ENCODE results near the gene MT1B. TPM values are rescaled to one million over a fixed set of nuclear protein-coding genes. Genes with fewer than 3 reads are reported as not detected.

Gene MT1B
- total RNA-seq, 4 donors from 2014 or later = not detected

DNA sequence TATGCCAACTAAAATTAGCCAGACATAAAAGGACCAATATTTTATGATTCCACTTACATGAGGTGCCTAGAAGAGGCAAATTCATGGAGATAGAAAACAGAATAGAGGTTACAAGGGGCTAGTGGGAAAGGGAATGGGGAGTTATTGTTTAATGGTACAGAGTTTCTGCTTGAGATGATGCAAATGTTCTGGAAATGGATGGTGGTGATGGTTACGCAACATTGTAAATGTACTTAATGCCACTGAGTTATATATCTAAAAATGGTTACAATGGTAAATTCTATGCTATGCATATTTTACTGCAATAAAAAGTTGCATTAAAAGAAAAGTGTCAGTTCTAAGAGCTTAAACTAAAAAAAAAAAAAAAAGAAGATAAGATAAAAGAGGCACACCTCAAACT is 48.5 kb downstream of the MT1B start:
- no peaks in the 10 kb centered on the region for H3K27me3 ChIP-seq
- TF ChIP-seq, protein P1, sequence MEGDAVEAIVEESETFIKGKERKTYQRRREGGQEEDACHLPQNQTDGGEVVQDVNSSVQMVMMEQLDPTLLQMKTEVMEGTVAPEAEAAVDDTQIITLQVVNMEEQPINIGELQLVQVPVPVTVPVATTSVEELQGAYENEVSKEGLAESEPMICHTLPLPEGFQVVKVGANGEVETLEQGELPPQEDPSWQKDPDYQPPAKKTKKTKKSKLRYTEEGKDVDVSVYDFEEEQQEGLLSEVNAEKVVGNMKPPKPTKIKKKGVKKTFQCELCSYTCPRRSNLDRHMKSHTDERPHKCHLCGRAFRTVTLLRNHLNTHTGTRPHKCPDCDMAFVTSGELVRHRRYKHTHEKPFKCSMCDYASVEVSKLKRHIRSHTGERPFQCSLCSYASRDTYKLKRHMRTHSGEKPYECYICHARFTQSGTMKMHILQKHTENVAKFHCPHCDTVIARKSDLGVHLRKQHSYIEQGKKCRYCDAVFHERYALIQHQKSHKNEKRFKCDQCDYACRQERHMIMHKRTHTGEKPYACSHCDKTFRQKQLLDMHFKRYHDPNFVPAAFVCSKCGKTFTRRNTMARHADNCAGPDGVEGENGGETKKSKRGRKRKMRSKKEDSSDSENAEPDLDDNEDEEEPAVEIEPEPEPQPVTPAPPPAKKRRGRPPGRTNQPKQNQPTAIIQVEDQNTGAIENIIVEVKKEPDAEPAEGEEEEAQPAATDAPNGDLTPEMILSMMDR (IDR thresholded peaks at IDR 0.05) = no peak
- TF ChIP-seq POLR2A (IDR thresholded peaks at IDR 0.05) = no peak
- no peak for TF ChIP-seq POLR2AphosphoS5 (IDR thresholded peaks at IDR 0.05)
- no peak for TF ChIP-seq EP300 (IDR thresholded peaks at IDR 0.05)
- DNase-seq (ENCODE audit: low spot score in 2 of 2) = no peak

DNA sequence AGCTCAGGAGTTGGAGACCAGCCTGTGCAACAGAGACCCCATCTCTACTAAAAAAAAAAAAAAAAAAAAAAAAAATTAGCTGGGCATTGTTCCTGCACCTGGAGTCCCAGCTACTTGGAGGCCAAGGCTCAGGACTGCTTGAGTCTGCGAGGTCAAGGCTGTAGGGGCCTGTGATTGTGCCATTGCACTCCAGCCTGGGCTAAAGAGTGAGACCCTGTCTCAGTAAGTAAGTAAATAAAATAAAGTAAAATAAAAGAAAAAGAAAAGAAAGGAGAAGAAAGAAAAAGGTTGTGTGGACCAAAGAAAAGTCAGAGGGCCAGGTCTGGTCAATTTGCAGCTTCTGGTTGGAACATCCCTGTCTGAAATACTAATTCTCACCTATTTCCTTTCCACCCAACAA is 48.9 kb downstream of the MT1B start:
- no peak overlapping the region for H3K27ac ChIP-seq
- H3K4me3 ChIP-seq = no peak overlapping the region
- TF ChIP-seq POLR2AphosphoS5 (IDR thresholded peaks at IDR 0.05) (no peak), EP300 (IDR thresholded peaks at IDR 0.05) (no peak), POLR2A (IDR thresholded peaks at IDR 0.05) (no peak)
- TF ChIP-seq, protein P1 (IDR thresholded peaks at IDR 0.05) = no peak
- no peaks in the 10 kb centered on the region for H3K36me3 ChIP-seq
- no peak for DNase-seq (ENCODE audit: low spot score in 2 of 2)
- H3K27me3 ChIP-seq = no peaks in the 10 kb centered on the region
- H3K9me3 ChIP-seq = no peaks in the 10 kb centered on the region
- 100% methylated on average over 1 of the region's 1 CpG for WGBS
- peaks cover 9% of the 10 kb centered on the region for H3K4me1 ChIP-seq

More for the DNA sequence above, 48.5 kb downstream of the MT1B start:
- Histone ChIP-seq H3K4me3 (no peak overlapping the region), H3K4me1 (peaks cover 9% of the 10 kb centered on the region), H3K9me3 (no peaks in the 10 kb centered on the region), H3K36me3 (no peaks in the 10 kb centered on the region), H3K27ac (no peak overlapping the region)
- 9% methylated on average over 1 of the region's 1 CpG for WGBS

DNA sequence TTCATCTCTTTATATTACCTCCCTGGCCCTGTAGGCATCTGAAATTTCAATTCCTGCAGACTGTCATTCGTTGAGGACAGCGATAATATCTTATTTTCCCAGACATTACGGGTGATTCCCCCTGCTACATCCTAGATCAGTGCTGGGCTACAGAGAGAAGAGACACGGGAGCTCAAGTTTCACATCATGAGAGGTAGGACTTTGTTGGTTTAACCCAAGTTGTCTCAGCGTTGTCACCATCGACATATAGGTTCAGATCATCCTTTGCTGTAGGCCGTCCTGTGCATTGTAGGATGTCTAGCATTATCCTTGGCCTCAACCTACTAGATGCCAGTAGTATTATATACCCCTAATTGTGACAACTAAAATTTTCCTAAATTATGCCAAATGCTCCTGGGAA is 49.8 kb downstream of the MT1B start:
- DNase-seq (ENCODE audit: low spot score in 2 of 2) = no peak
- Histone ChIP-seq H3K9me3 (no peaks in the 10 kb centered on the region), H3K27me3 (no peaks in the 10 kb centered on the region), H3K27ac (no peak overlapping the region), H3K36me3 (no peaks in the 10 kb centered on the region), H3K4me3 (no peak overlapping the region), H3K4me1 (peaks cover 9% of the 10 kb centered on the region)
- TF ChIP-seq POLR2A (IDR thresholded peaks at IDR 0.05) (no peak), EP300 (IDR thresholded peaks at IDR 0.05) (no peak), POLR2AphosphoS5 (IDR thresholded peaks at IDR 0.05) (no peak)
- TF ChIP-seq, protein P1 (IDR thresholded peaks at IDR 0.05) = no peak
- 80% methylated on average over 7 of the region's 7 CpGs for WGBS

Other genes with a start within 250 kb of the MT1B start
- 100 to 1,000 TPM; 110 to 130 (median 126) TPM for gene AMFR, start 226.3 kb upstream of the MT1B start, total RNA-seq
- 10 to 100 TPM; 36.9 to 49.8 (median 39.9) TPM for gene NUDT21, start 200.6 kb upstream of the MT1B start, total RNA-seq
- gene OGFOD1, start 200.3 kb upstream of the MT1B start, total RNA-seq = 10 to 100 TPM; 23.8 to 31.9 (median 25.8) TPM
- gene BBS2, start 131.9 kb upstream of the MT1B start, total RNA-seq = 100 to 1,000 TPM in 2 of 4 donors, 10 to 100 TPM in 2; 79.2 to 237 (median 99.2) TPM
- gene MT4, start 86.8 kb upstream of the MT1B start, total RNA-seq = 1,000 to 10,000 TPM in 1 of 4 donors, 100 to 1,000 TPM in 2, not detected in 1; 113 to 1,552 (median 179) TPM
- gene MT3, start 62.4 kb upstream of the MT1B start, total RNA-seq = not detected
- gene MT2A, start 43.3 kb upstream of the MT1B start, total RNA-seq = 1,000 to 10,000 TPM in 1 of 4 donors, 100 to 1,000 TPM in 3; 375 to 1,014 (median 463) TPM
- 1,000 to 10,000 TPM in 1 of 4 donors, 100 to 1,000 TPM in 3; 454 to 1,259 (median 584) TPM for gene MT1E, start 26.1 kb upstream of the MT1B start, total RNA-seq
- 10 to 100 TPM; 13.6 to 41.7 (median 20.5) TPM for gene MT1M, start 19.2 kb upstream of the MT1B start, total RNA-seq
- 10 to 100 TPM in 3 of 4 donors, 1 to 10 TPM in 1; 5.2 to 93.7 (median 29.4) TPM for gene MT1A, start 13.2 kb upstream of the MT1B start, total RNA-seq
- 10 to 100 TPM in 3 of 4 donors, 1 to 10 TPM in 1; 5.6 to 16.6 (median 12.9) TPM for gene MT1F, start 6.1 kb downstream of the MT1B start, total RNA-seq
- gene MT1G, start 16.2 kb downstream of the MT1B start, total RNA-seq = 100 to 1,000 TPM in 1 of 4 donors, 10 to 100 TPM in 3; 35.9 to 117 (median 62.7) TPM
- 10 to 100 TPM in 2 of 4 donors, 1 to 10 TPM in 2; 1.9 to 23.9 (median 11.9) TPM for gene MT1H, start 17.9 kb downstream of the MT1B start, total RNA-seq
- 1,000 to 10,000 TPM; 2,588 to 6,426 (median 4,304) TPM for gene MT1X, start 30.6 kb downstream of the MT1B start, total RNA-seq
- 10 to 100 TPM; 27.9 to 56.6 (median 44.1) TPM for gene NUP93, start 78.2 kb downstream of the MT1B start, total RNA-seq
- gene SLC12A3, start 213.3 kb downstream of the MT1B start, total RNA-seq = under 1 TPM in 1 of 4 donors, not detected in 3; 0.13 TPM